Measurements from ENCODE around the gene PAPPA.

PAPPA gene

GRCh38 chr9:116182876-116183275, 29.3 kb downstream of the PAPPA start:
- no peak for DNase-seq (ENCODE audit: low spot score)

GRCh38 chr9:116187570-116188170, 34.1 kb downstream of the PAPPA start:
- no peak for DNase-seq (ENCODE audit: low spot score)

- no peak for DNase-seq (ENCODE audit: low spot score)
These were observed 36.1 kb downstream of the PAPPA start for GRCh38 chr9:116189683-116190082.

GRCh38 chr9:116190637-116191396, 37.2 kb downstream of the PAPPA start:
- no peak for DNase-seq (ENCODE audit: low spot score)

- DNase-seq (ENCODE audit: low spot score) = no peak
These were observed 38.2 kb downstream of the PAPPA start for GRCh38 chr9:116191576-116192415.

- DNase-seq (ENCODE audit: low spot score) = no peak
These were observed 40.0 kb downstream of the PAPPA start for GRCh38 chr9:116193636-116194035.

- DNase-seq (ENCODE audit: low spot score) = no peak
These were observed 43.2 kb downstream of the PAPPA start for GRCh38 chr9:116196806-116197205.

GRCh38 chr9:116198344-116198743, 44.8 kb downstream of the PAPPA start:
- no peak for DNase-seq (ENCODE audit: low spot score)

- no peak for DNase-seq (ENCODE audit: low spot score)
These were observed 48.8 kb downstream of the PAPPA start for GRCh38 chr9:116202219-116202912.

- DNase-seq (ENCODE audit: low spot score) = no peak
These were observed 50.8 kb downstream of the PAPPA start for GRCh38 chr9:116204252-116204882.

- DNase-seq (ENCODE audit: low spot score) = no peak
These were observed 54.0 kb downstream of the PAPPA start for GRCh38 chr9:116207371-116208111.

GRCh38 chr9:116208417-116209232, 55.0 kb downstream of the PAPPA start:
- no peak for DNase-seq (ENCODE audit: low spot score)

- no peak for DNase-seq (ENCODE audit: low spot score)
These were observed 56.0 kb downstream of the PAPPA start for GRCh38 chr9:116209414-116210116.

GRCh38 chr9:116212986-116213692, 59.5 kb downstream of the PAPPA start:
- no peak for DNase-seq (ENCODE audit: low spot score)

GRCh38 chr9:116213693-116214047, 60.1 kb downstream of the PAPPA start:
- no peak for DNase-seq (ENCODE audit: low spot score)

- DNase-seq (ENCODE audit: low spot score) = no peak
These were observed 64.8 kb downstream of the PAPPA start for GRCh38 chr9:116218399-116218798.

GRCh38 chr9:116219686-116220085, 66.1 kb downstream of the PAPPA start:
- no peak for DNase-seq (ENCODE audit: low spot score)

GRCh38 chr9:116223926-116224325, 70.3 kb downstream of the PAPPA start:
- DNase-seq (ENCODE audit: low spot score) = no peak

- no peak for DNase-seq (ENCODE audit: low spot score)
These were observed 76.6 kb downstream of the PAPPA start for GRCh38 chr9:116230051-116230632.
